ENCODE results near the gene C16orf74. TPM values are rescaled to one million over a fixed set of nuclear protein-coding genes. Genes with fewer than 3 reads are reported as not detected.
A peak's percentile ranks its signal among the peaks of the same experiment; 100 is the strongest.

Gene C16orf74
- total and polyA plus RNA-seq, 9 donors: 0.38 to 1.5 (median 0.63) TPM; not detected in 2

- TF ChIP-seq CTCF (IDR thresholded peaks at IDR 0.05): no peak
- no peak for TF ChIP-seq POLR2A (IDR thresholded peaks at IDR 0.05)
- TF ChIP-seq EP300 (IDR thresholded peaks at IDR 0.05): no peak
- Histone ChIP-seq H3K36me3 (no peaks in the 10 kb centered on the region), H3K27me3 (no peaks in the 10 kb centered on the region), H3K4me3 (no peak overlapping the region), H3K9me3 (no peaks in the 10 kb centered on the region), H3K4me1 (ENCODE audit: insufficient read depth) (no peaks in the 10 kb centered on the region), H3K27ac (no peak overlapping the region)
- intact Hi-C loops (cut with DNase I): no loop called here
- DNase-seq: peak in 1 of 5 donors; percentile 23
- 91 to 94% (median 94%) methylated on average over 38 of the region's 38 CpGs for WGBS, 3 donors
Observed at GRCh38 chr16:85662976-85663830, 87.7 kb downstream of the C16orf74 start.

GRCh38 chr16:85662482-85662812, 88.4 kb downstream of the C16orf74 start:
- H3K4me3 ChIP-seq: no peak overlapping the region
- intact Hi-C loops (cut with DNase I): no loop called here
- no peaks in the 10 kb centered on the region for H3K27me3 ChIP-seq
- TF ChIP-seq POLR2A (IDR thresholded peaks at IDR 0.05) (no peak), CTCF (IDR thresholded peaks at IDR 0.05) (no peak), EP300 (IDR thresholded peaks at IDR 0.05) (no peak)
- 60 to 75% (median 73%) methylated on average over 3 of the region's 3 CpGs for WGBS, 3 donors
- DNase-seq: peak in 1 of 5 donors; percentile 23
- H3K36me3 ChIP-seq: no peaks in the 10 kb centered on the region
- no peaks in the 10 kb centered on the region for H3K9me3 ChIP-seq
- H3K4me1 ChIP-seq (ENCODE audit: insufficient read depth): no peaks in the 10 kb centered on the region
- no peak overlapping the region for H3K27ac ChIP-seq

- WGBS, 3 donors: 86 to 91% (median 88%) methylated on average over 26 of the region's 26 CpGs
- H3K4me1 ChIP-seq (ENCODE audit: insufficient read depth): no peaks in the 10 kb centered on the region
- no peaks in the 10 kb centered on the region for H3K27me3 ChIP-seq
- intact Hi-C loops (cut with DNase I): no loop called here
- no peak for DNase-seq
- TF ChIP-seq POLR2A (IDR thresholded peaks at IDR 0.05) (no peak), EP300 (IDR thresholded peaks at IDR 0.05) (no peak), CTCF (IDR thresholded peaks at IDR 0.05) (no peak)
- no peaks in the 10 kb centered on the region for H3K36me3 ChIP-seq
- H3K9me3 ChIP-seq: no peaks in the 10 kb centered on the region
- H3K27ac ChIP-seq: no peak overlapping the region
- no peak overlapping the region for H3K4me3 ChIP-seq
Observed at GRCh38 chr16:85661740-85662481, 89.0 kb downstream of the C16orf74 start.

- peak in 2 of 5 donors; percentile 23 to 33 for DNase-seq
- TF ChIP-seq CTCF (IDR thresholded peaks at IDR 0.05) (no peak), POLR2A (IDR thresholded peaks at IDR 0.05) (no peak), EP300 (IDR thresholded peaks at IDR 0.05) (no peak)
- H3K4me1 ChIP-seq (ENCODE audit: insufficient read depth): no peaks in the 10 kb centered on the region
Observed at GRCh38 chr16:85660843-85661739, 89.8 kb downstream of the C16orf74 start.

More at GRCh38 chr16:85660843-85661739, 89.8 kb downstream of the C16orf74 start:
- no peaks in the 10 kb centered on the region for H3K27me3 ChIP-seq
- WGBS, 3 donors: 89 to 97% (median 89%) methylated on average over 22 to 42 of the region's 42 CpGs
- no peaks in the 10 kb centered on the region for H3K9me3 ChIP-seq
- no peak overlapping the region for H3K27ac ChIP-seq
- H3K36me3 ChIP-seq: no peaks in the 10 kb centered on the region
- H3K4me3 ChIP-seq: no peak overlapping the region
- intact Hi-C loops (cut with DNase I): no loop called here

All from ovary (tissue), 9 donors.